Colonic mucosa (tissue), 4 donors: ENCODE data around the gene TEX54. TPM values are rescaled to one million over a fixed set of nuclear protein-coding genes. Genes with fewer than 3 reads are reported as not detected.

Source experiments
- DNase-seq: peaks from one replicate; pipeline ENCODE4 v3.0.0-alpha.2; 2020
- H3K27ac ChIP-seq: fragments of 200-600 bp; one replicate; pipeline ENCODE4 v1.8.0; 2021
- H3K27me3 ChIP-seq: fragments of 200-600 bp; one replicate; pipeline ENCODE4 v1.8.0; 2021
- H3K36me3 ChIP-seq: fragments of 200-600 bp; one replicate; pipeline ENCODE4 v1.8.0; 2021
- H3K4me1 ChIP-seq: fragments of 200-600 bp; one replicate; pipeline ENCODE4 v1.8.0; 2021; ENCODE audit warnings: mild to moderate bottlenecking
- H3K4me3 ChIP-seq: fragments of 200-600 bp; one replicate; pipeline ENCODE4 v1.8.0; 2021
- H3K9ac ChIP-seq, 2 donors: one replicate each; pipeline ENCODE4 v1.7.0; 2013; ENCODE audit warnings: control low read depth in 2 of 2, low read depth in 2 of 2, low read length in 2 of 2
- H3K9me3 ChIP-seq: fragments of 200-600 bp; one replicate; pipeline ENCODE4 v1.8.0; 2021
- intact Hi-C: fragments of 100-400 bp; cut with DNase I; formaldehyde crosslinking; loops from one replicate; pipeline ENCODE4 v1.14.1; 2022
- total RNA-seq, 2 donors: library from RNA; stranded (reverse); fragmentation: NEBNext Ultra II Directional in 1 of 2; extraction: Animal tissue kit (Norgen Biotek cat#: 25700) in 1 of 2; gene quantifications; one replicate each; pipeline ENCODE4 v1.2.1, GENCODE V29; 2021
- TF ChIP-seq, protein P1 (sequence below): fragments of 200-600 bp; IDR thresholded peaks from one replicate; pipeline ENCODE4 v1.8.0; 2022; ENCODE audit warnings: antibody characterized with exemption, mild to moderate bottlenecking
- donor health status: healthy.
- donor health status: DM: no; HTN: no; CAD: no.
- donor health status: DM: no; HTN: no; CAD: no.

TEX54 gene
- total RNA-seq, 2 donors from 2014 or later: not detected

DNA sequence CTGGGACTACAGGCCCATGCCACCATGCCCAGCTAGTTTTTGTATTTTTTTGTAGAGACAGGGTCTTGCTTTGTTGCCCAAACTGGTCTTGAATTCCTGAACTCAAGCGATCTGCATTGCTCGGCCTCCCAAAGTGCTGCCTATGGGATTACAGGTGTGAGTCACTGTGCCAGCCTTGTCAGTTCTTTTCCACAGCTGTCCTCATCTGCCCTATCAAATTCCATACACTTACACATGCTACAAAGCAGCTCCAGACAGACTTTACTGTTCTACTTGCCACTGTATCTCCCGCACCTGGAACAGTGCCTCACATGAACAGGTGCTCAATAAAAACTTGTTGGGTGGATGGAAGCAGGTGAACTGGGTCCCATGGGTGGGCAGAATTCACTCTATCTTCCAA is 9.0 kb downstream of the TEX54 start:
- Histone ChIP-seq H3K9me3 (no peaks in the 10 kb centered on the region), H3K9ac (no peak overlapping the region), H3K27me3 (no peaks in the 10 kb centered on the region), H3K4me1 (no peaks in the 10 kb centered on the region), H3K4me3 (no peak overlapping the region), H3K27ac (no peak overlapping the region), H3K36me3 (peaks cover 23% of the 10 kb centered on the region)
- DNase-seq: no peak
- TF ChIP-seq, protein P1, sequence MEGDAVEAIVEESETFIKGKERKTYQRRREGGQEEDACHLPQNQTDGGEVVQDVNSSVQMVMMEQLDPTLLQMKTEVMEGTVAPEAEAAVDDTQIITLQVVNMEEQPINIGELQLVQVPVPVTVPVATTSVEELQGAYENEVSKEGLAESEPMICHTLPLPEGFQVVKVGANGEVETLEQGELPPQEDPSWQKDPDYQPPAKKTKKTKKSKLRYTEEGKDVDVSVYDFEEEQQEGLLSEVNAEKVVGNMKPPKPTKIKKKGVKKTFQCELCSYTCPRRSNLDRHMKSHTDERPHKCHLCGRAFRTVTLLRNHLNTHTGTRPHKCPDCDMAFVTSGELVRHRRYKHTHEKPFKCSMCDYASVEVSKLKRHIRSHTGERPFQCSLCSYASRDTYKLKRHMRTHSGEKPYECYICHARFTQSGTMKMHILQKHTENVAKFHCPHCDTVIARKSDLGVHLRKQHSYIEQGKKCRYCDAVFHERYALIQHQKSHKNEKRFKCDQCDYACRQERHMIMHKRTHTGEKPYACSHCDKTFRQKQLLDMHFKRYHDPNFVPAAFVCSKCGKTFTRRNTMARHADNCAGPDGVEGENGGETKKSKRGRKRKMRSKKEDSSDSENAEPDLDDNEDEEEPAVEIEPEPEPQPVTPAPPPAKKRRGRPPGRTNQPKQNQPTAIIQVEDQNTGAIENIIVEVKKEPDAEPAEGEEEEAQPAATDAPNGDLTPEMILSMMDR: no peak
- intact Hi-C loops: loop anchor here (5.0 kb wide), 1 partner anchor 111 kb away; no protein-coding TSS in a partner anchor

DNA sequence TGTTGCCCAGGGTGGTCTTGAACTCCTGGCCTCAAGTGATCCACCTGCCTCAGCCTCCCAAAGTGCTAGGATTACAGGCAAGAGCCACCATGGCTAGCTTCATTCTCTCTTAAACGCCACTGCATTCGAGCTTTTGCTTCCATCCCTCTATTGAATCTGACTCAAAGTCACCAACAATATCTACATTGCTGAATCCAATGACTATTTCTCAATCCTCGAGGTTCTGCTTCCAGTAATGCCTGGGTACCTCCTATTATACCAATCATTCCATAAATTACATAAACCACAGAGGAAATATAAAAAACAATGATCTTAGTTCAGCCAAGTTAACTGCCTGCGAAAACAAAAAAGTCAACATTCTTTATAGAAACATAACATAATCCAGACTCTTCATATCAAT is 15.5 kb downstream of the TEX54 start:
- no peak for DNase-seq
- Histone ChIP-seq H3K36me3 (peaks cover 5% of the 10 kb centered on the region), H3K9ac (no peak overlapping the region), H3K4me3 (no peak overlapping the region), H3K4me1 (no peaks in the 10 kb centered on the region), H3K9me3 (no peaks in the 10 kb centered on the region), H3K27ac (no peak overlapping the region), H3K27me3 (no peaks in the 10 kb centered on the region)
- TF ChIP-seq, protein P1: no peak
- intact Hi-C loops: no loop called here

DNA sequence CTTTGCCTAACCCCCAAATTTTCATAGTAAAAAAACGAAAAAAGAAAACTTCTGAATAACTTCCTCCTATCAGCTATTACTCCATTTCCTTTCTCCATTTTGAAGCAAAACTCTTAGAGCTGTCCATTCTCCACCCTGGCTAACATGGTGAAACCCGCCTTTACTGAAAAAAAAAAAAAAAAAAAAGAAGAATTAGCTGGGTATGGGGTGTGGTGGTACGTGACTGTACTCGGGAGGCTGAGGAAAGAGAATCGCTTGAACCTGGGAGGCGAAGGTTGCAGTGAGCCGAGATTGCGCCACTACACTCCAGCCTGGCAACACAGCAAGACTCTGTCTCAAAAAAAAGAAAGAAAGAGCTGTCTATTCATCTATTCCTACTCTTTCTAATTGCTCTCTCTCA is 16.1 kb downstream of the TEX54 start:
- H3K27me3 ChIP-seq: no peaks in the 10 kb centered on the region
- TF ChIP-seq, protein P1: no peak
- intact Hi-C loops: no loop called here
- H3K4me1 ChIP-seq: no peaks in the 10 kb centered on the region
- H3K27ac ChIP-seq: no peak overlapping the region
- DNase-seq: no peak
- H3K9ac ChIP-seq: no peak overlapping the region
- H3K36me3 ChIP-seq: peaks cover 5% of the 10 kb centered on the region
- no peaks in the 10 kb centered on the region for H3K9me3 ChIP-seq
- H3K4me3 ChIP-seq: no peak overlapping the region

DNA sequence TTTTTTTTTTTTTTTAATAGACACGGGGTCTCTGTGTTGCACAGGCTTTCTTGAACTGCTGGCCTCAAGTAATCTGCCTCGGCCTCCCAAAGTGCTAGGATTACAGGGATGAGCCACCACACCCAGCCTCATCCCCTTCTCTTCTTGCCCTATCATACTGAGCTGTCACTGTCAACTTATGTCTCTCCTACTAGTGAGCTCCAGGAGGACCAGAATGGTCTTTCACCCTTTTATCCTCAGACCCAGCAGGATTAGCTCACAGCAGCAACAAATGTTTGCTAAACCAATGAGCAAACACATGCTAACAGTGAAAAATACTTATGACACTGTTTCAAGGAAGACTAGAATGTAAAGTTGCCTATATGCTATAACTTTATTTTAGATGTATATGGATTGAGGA is 21.0 kb downstream of the TEX54 start:
- Histone ChIP-seq H3K4me3 (no peak overlapping the region), H3K9ac (no peak overlapping the region), H3K27me3 (no peaks in the 10 kb centered on the region), H3K36me3 (no peaks in the 10 kb centered on the region), H3K27ac (no peak overlapping the region), H3K4me1 (no peaks in the 10 kb centered on the region), H3K9me3 (no peaks in the 10 kb centered on the region)
- intact Hi-C loops: no loop called here
- DNase-seq: no peak
- TF ChIP-seq, protein P1: no peak

DNA sequence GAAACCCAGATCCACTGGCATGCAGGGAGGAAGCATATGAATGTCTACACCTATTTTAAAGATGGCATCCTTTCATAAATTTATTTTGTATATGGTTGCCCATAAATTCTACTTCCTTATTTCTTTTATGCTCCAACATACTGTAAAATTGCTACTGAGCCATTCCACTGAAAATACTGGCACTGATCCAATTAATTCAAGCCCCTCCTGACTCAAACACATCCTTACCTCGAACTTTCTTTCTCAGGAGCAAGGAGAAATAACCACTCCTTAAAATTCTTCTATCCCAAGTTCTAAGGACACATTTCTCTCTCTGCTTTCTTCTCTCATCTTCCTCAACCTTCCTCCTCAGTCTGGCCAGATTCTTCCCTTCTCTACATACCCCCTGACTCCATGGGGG is 21.9 kb downstream of the TEX54 start:
- no peak for DNase-seq
- no peaks in the 10 kb centered on the region for H3K4me1 ChIP-seq
- H3K27ac ChIP-seq: no peak overlapping the region
- H3K9me3 ChIP-seq: no peaks in the 10 kb centered on the region
- H3K9ac ChIP-seq: no peak overlapping the region
- H3K36me3 ChIP-seq: no peaks in the 10 kb centered on the region
- H3K4me3 ChIP-seq: no peak overlapping the region
- no peaks in the 10 kb centered on the region for H3K27me3 ChIP-seq
- TF ChIP-seq, protein P1: no peak
- intact Hi-C loops: no loop called here
